GM12878 (cell line): ENCODE measurements around the gene TDRKH. TPM values are rescaled to one million over a fixed set of nuclear protein-coding genes. Genes with fewer than 3 reads are reported as not detected.

Experiments
- ATAC-seq: fragments of 200-7000 bp; cut with Tn5 transposase; 3 replicates; pipeline ENCODE4 v1.9.1; 2020; ENCODE audit warnings: mild to moderate bottlenecking, moderate library complexity
- BruUV-seq: library from RNA; stranded (reverse); fragments of 400-500 nt; replicated peaks from 2 replicates; lab custom pipeline; 2021; lab: Mats Ljungman, UMichigan
- CTCF ChIA-PET: fragments of 300-600 bp; sonication (Branson Sonifier 250); formaldehyde crosslinking; extraction: SDS; loops from one replicate; lab custom pipeline; 2021; ENCODE audit warnings: inconsistent platforms; lab: Yijun Ruan, JAX
- POLR2A ChIA-PET: fragments of 350-600 bp; formaldehyde crosslinking; extraction: SDS; loops from one replicate; lab custom pipeline; 2021; ENCODE audit warnings: inconsistent platforms; lab: Charles Lee
- RAD21 ChIA-PET: fragments of 300-600 bp; sonication (Branson Sonifier 250); formaldehyde crosslinking; loops from one replicate; lab custom pipeline; 2023; ENCODE audit warnings: antibody characterized with exemption; ENCODE audit not compliant: unreplicated experiment; lab: Charles Lee
- SMC1A ChIA-PET: fragments of 300-600 bp; sonication (Branson Sonifier 250); formaldehyde crosslinking; loops from one replicate; lab custom pipeline; 2023; ENCODE audit not compliant: unreplicated experiment, uncharacterized antibody; lab: Charles Lee
- DNase-seq: peaks from one replicate; pipeline ENCODE4 v3.0.0-alpha.2; 2011; ENCODE audit warnings: low read depth, low spot score
- FAIRE-seq: peaks from 3 replicates; lab custom pipeline; 2011; peaks lifted over from hg19 to GRCh38; lab: Jason Lieb, UNC
- H2AFZ ChIP-seq: 2 replicates; pipeline ENCODE4 v1.6.0; 2011; ENCODE audit warnings: low read depth, low read length, control low read depth; ENCODE audit not compliant: control insufficient read depth
- H3K27ac ChIP-seq: 2 replicates; pipeline ENCODE4 v1.5.1; 2011; ENCODE audit warnings: control low read depth; ENCODE audit not compliant: control insufficient read depth, insufficient read depth
- H3K27me3 ChIP-seq, 2 experiments: replicated peaks in 1 of 2; 2 replicates each; pipeline versions ENCODE4 v1.6.0 to v1.6.1; 2011; ENCODE audit warnings: low read length in 1 of 2; ENCODE audit not compliant: control insufficient read depth in 2 of 2, insufficient read depth in 2 of 2
- H3K36me3 ChIP-seq, 2 experiments: 2 replicates each; pipeline ENCODE4 v1.5.1; 2011; ENCODE audit warnings: low read length in 1 of 2; ENCODE audit not compliant: control insufficient read depth in 2 of 2, insufficient read depth in 2 of 2
- H3K4me1 ChIP-seq: 2 replicates; pipeline ENCODE4 v1.6.1; 2011; ENCODE audit warnings: mild to moderate bottlenecking, low read length, moderate library complexity, mixed read lengths; ENCODE audit not compliant: control insufficient read depth, insufficient read depth
- H3K4me2 ChIP-seq: 2 replicates; pipeline ENCODE4 v1.6.0; 2011; ENCODE audit warnings: control low read depth; ENCODE audit not compliant: control insufficient read depth, insufficient read depth
- H3K4me3 ChIP-seq: fragments of 200-600 bp; sonication (generic); 2 replicates; pipeline ENCODE4 v1.5.1; 2016
- H3K79me2 ChIP-seq: 2 replicates; pipeline ENCODE4 v1.6.0; 2011; ENCODE audit warnings: low read length; ENCODE audit not compliant: control insufficient read depth, insufficient read depth
- H3K9ac ChIP-seq: 2 replicates; pipeline ENCODE4 v1.8.0; 2011; ENCODE audit warnings: low read length, control low read depth, mixed read lengths; ENCODE audit not compliant: control insufficient read depth, insufficient read depth
- H3K9me3 ChIP-seq: replicated peaks from 3 replicates; pipeline ENCODE4 v1.5.1; 2011; ENCODE audit warnings: mild to moderate bottlenecking, low read length; ENCODE audit not compliant: control insufficient read depth, insufficient read depth
- H4K20me1 ChIP-seq: 2 replicates; pipeline ENCODE4 v1.6.0; 2011; ENCODE audit not compliant: control insufficient read depth, insufficient read depth
- E2F4 ChIP-seq: IDR thresholded peaks from 2 replicates; pipeline ENCODE4 v1.6.1; 2012; ENCODE audit warnings: low read depth, low read length, improper control_type of control experiment
- MTA3 ChIP-seq: IDR thresholded peaks from 2 replicates; pipeline ENCODE4 v1.6.1; 2012; ENCODE audit warnings: low read length, inconsistent platforms, borderline replicate concordance
- NR2C1 ChIP-seq: fragments of 450-650 bp; IDR thresholded peaks from 2 replicates; pipeline ENCODE4 v1.6.1; 2017; ENCODE audit warnings: antibody characterized with exemption, mild to moderate bottlenecking, moderate library complexity
- NR2F1 ChIP-seq: fragments of 450-650 bp; conservative IDR thresholded peaks from 2 replicates; pipeline ENCODE4 v1.6.1; 2017; ENCODE audit warnings: mild to moderate bottlenecking
- RBBP5 ChIP-seq: fragments of 200-600 bp; sonication (generic); conservative IDR thresholded peaks from 2 replicates; pipeline ENCODE4 v1.6.1; 2016
- SIN3A ChIP-seq: IDR thresholded peaks from 2 replicates; pipeline ENCODE4 v1.6.1; 2012; ENCODE audit warnings: low read depth, low read length, improper control_type of control experiment
- SKIL ChIP-seq: fragments of 450-650 bp; IDR thresholded peaks from 2 replicates; pipeline ENCODE4 v1.6.1; 2017; ENCODE audit warnings: mild to moderate bottlenecking, low read depth, inconsistent platforms; ENCODE audit not compliant: poor library complexity, severe bottlenecking
- WGBS: methylation state at CpG from one replicate; pipeline ENCODE4 v1.1.6; 2016; ENCODE audit warnings: low lambda C conversion rate; ENCODE audit not compliant: insufficient replicate concordance, insufficient coverage; ENCODE audit errors: missing lambda C conversion rate; 5-methylcytosine and 5-hydroxymethylcytosine counted together
- in situ Hi-C: fragments of 300-500 bp; cut with MboI; formaldehyde crosslinking; loops from 9 replicates; pipeline ENCODE4 v1.14.3; 2018; ENCODE audit warnings: mixed read lengths
- intact Hi-C: fragments of 100-400 bp; cut with micrococcal nuclease; formaldehyde crosslinking; loops from one replicate; pipeline ENCODE4 v1.14.2; 2022; ENCODE audit not compliant: unreplicated experiment
- polyA plus RNA-seq, 11 experiments: library from polyadenylated mRNA; depleted of rRNA in 4 of 11; unstranded in 6 of 11; stranded (reverse) in 5 of 11; fragments of >200 nt; fragmentation: Nextera tagmentation in 4 of 11; fragmentation: Illumina TruSeq in 1 of 11; extraction: Ambion mirVana in 4 of 11; extraction: Trizol in 1 of 11; gene quantifications; 1 replicate in 1 of 11; 2 replicates in 10 of 11; pipeline versions ENCODE4 v1.2.1 to v1.2.3, GENCODE V29; 2011 to 2016; ENCODE audit warnings: inconsistent platforms in 2 of 11, missing spikeins in 2 of 11, low read depth in 1 of 11
- total RNA-seq, 4 experiments: library from RNA; depleted of rRNA in 3 of 4; stranded (reverse); fragments of >200 nt in 3 of 4; fragmentation: Illumina TruSeq in 1 of 4; extraction: Trizol in 1 of 4; gene quantifications; 2 replicates each; pipeline versions ENCODE4 v1.2.1 to v1.2.3, GENCODE V29; 2013 to 2021

Gene TDRKH
- total and polyA plus RNA-seq, 10 of the 15 experiments (the other 5 are each of a cell fraction or from before 2014, with no cell fraction given): 1.3 to 8.4 (median 2.9) TPM

GRCh38 chr1:151801310-151801820 is 11.1 kb upstream of the TDRKH start (continued):
- TF ChIP-seq SKIL (no peak), RBBP5 (no peak)

- FAIRE-seq: no peak
These were observed 10.5 kb upstream of the TDRKH start for GRCh38 chr1:151800830-151801229.

More at GRCh38 chr1:151800830-151801229, 10.5 kb upstream of the TDRKH start:
- no peak overlapping the region for H3K4me3 ChIP-seq
- H3K79me2 ChIP-seq: no peaks in the 10 kb centered on the region
- intact Hi-C loops (no loop called here), in situ Hi-C loops (no loop called here)
- no peaks in the 10 kb centered on the region for H4K20me1 ChIP-seq
- ChIA-PET CTCF (interaction anchor here (1.5 kb wide), 1 partner anchor 11 kb away, joined by 4 read pairs; no protein-coding TSS in a partner anchor), SMC1A (no interaction called here), POLR2A (no interaction called here), RAD21 (no interaction called here)
- H2AFZ ChIP-seq: no peak overlapping the region
- TF ChIP-seq MTA3: no peak
- no peak for TF ChIP-seq SIN3A
- TF ChIP-seq NR2C1: 0 out of 2 replicates have a peak, but pooled peaks have one; percentile 16
- TF ChIP-seq E2F4: no peak
- TF ChIP-seq NR2F1: 0 out of 2 replicates have a peak, but pooled peaks have one; percentile 27
- H3K27me3 ChIP-seq: peaks cover 0 to 11% of the 10 kb centered on the region in 2 experiments; a peak in 2 of 4 replicates
- no peaks in the 10 kb centered on the region for H3K36me3 ChIP-seq
- H3K4me2 ChIP-seq: no peak overlapping the region
- H3K27ac ChIP-seq: no peak overlapping the region
- ATAC-seq: no peak
- 39% methylated on average over 8 of the region's 8 CpGs for WGBS
- no TSS peak for BruUV-seq
- peaks cover 6% of the 10 kb centered on the region; the same call in 1 of the 2 replicates for H3K4me1 ChIP-seq
- no peaks in the 10 kb centered on the region for H3K9me3 ChIP-seq
- DNase-seq: no peak
- no peak overlapping the region for H3K9ac ChIP-seq
